GM23248 (cell line): ENCODE results near the gene MLYCD.

Experiments used
- EZH2 ChIP-seq: fragments of 200-600 bp; sonication (generic); IDR thresholded peaks from 2 replicates; pipeline ENCODE4 v1.6.1; 2018; ENCODE audit warnings: antibody characterized with exemption, mild to moderate bottlenecking; ENCODE audit not compliant: insufficient read depth, poor library complexity, severe bottlenecking
- EZH2phosphoT487 ChIP-seq: fragments of 200-600 bp; sonication (generic); IDR thresholded peaks from 2 replicates; pipeline ENCODE4 v1.6.1; 2018; ENCODE audit warnings: antibody characterized with exemption, moderate library complexity, mild to moderate bottlenecking, low read depth; ENCODE audit not compliant: insufficient read depth

DNA sequence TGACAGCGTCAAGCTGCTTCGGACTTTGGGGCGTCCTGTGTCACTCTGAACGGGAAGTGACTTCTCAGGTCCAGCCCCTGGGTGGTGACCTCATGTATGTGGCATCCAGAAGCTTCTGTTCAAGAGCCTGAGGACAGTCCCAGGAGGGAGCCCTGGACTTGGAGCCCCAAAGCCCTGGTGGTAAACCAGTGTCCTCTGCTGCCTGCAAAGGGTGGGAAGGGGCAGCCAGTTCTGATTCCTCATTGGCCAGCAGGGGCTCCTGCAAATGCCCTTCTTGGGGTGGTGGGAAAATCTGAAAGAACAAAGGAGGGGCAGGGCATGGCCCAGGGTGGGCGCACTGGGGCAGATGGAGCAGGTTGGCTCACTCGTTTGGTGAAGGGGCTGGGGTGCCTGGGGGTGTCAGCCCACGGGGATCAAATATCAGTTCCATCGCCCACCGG is 55.7 kb downstream of the MLYCD start:
- TF ChIP-seq EZH2phosphoT487, result no peak
- TF ChIP-seq EZH2, result no peak
